Esophagus muscularis mucosa (tissue), 4 donors: ENCODE measurements around the gene TTLL3. TPM values are rescaled to one million over a fixed set of nuclear protein-coding genes. Genes with fewer than 3 reads are reported as not detected.

Experiments used
- DNase-seq: peaks from one replicate; pipeline ENCODE4 v3.0.0-alpha.2; 2017; ENCODE audit errors: extremely low spot score
- H3K27ac ChIP-seq, 4 donors: fragments of 200-600 bp; sonication (generic); replicated peaks in 1 of 4; 1 replicate in 3 of 4; 2 replicates in 1 of 4; pipeline ENCODE4 v1.5.1; 2016 to 2019; ENCODE audit warnings: mild to moderate bottlenecking in 1 of 4
- H3K27me3 ChIP-seq, 4 donors: fragments of 200-600 bp; sonication (generic); one replicate each; pipeline versions ENCODE4 v1.5.1 to v1.6.0; 2016 to 2019
- H3K36me3 ChIP-seq, 4 donors: fragments of 200-600 bp; sonication (generic); one replicate each; pipeline ENCODE4 v1.5.1; 2016 to 2019
- H3K4me1 ChIP-seq, 4 donors: fragments of 200-600 bp; sonication (generic); one replicate each; pipeline ENCODE4 v1.5.1; 2016 to 2019
- H3K4me3 ChIP-seq, 4 donors: fragments of 200-600 bp; sonication (generic); 1 replicate in 2 of 4; 2 replicates in 2 of 4; pipeline ENCODE4 v1.5.1; 2016 to 2019; ENCODE audit warnings: mild to moderate bottlenecking in 4 of 4, moderate library complexity in 1 of 4
- H3K9me3 ChIP-seq, 4 donors: fragments of 200-600 bp; sonication (generic); 1 replicate in 3 of 4; 2 replicates in 1 of 4; pipeline ENCODE4 v1.5.1; 2016 to 2019
- CTCF ChIP-seq, 3 experiments: fragments of 200-600 bp in 2 of 3; fragments of 450-650 bp in 1 of 3; sonication (generic) in 2 of 3; IDR thresholded peaks; one replicate each; pipeline ENCODE4 v1.5.1; 2017 to 2019; ENCODE audit warnings: antibody characterized with exemption in 3 of 3, mild to moderate bottlenecking in 2 of 3, moderate library complexity in 1 of 3
- EP300 ChIP-seq: sonication (generic); formaldehyde crosslinking; IDR thresholded peaks from one replicate; pipeline ENCODE4 v1.6.1; 2017; ENCODE audit warnings: antibody characterized with exemption
- POLR2A ChIP-seq: fragments of 450-650 bp; IDR thresholded peaks from one replicate; pipeline ENCODE4 v1.6.1; 2017; ENCODE audit warnings: antibody characterized with exemption, moderate library complexity, mild to moderate bottlenecking, low read depth
- POLR2AphosphoS5 ChIP-seq, 2 donors: sonication (generic); formaldehyde crosslinking; IDR thresholded peaks; one replicate each; pipeline ENCODE4 v1.6.1; 2017; ENCODE audit warnings: antibody characterized with exemption in 2 of 2
- whole genome bisulfite sequencing: methylation state at CpG from one replicate; pipeline ENCODE4 v1.1.5; 2018; 5-methylcytosine and 5-hydroxymethylcytosine counted together
- intact Hi-C: fragments of 100-400 bp; cut with DNase I; formaldehyde crosslinking; loops from one replicate; pipeline ENCODE4 v1.15.1; 2023
- total RNA-seq, 4 donors: library from RNA; depleted of rRNA; stranded (reverse); fragments of >200 nt; gene quantifications; one replicate each; pipeline versions ENCODE4 v1.1.0 to v1.2.1, GENCODE V29; 2016

Gene TTLL3
- total RNA-seq, 4 donors from 2014 or later: 15.5 to 56.5 (median 25.6) TPM

- H3K27ac ChIP-seq: no peak overlapping the region
- H3K27me3 ChIP-seq: no peaks in the 10 kb centered on the region
- TF ChIP-seq EP300: no peak
- TF ChIP-seq POLR2AphosphoS5 (IDR thresholded peaks at IDR 0.05): no peak
- TF ChIP-seq CTCF (IDR thresholded peaks at IDR 0.05): no peak
- no peak for TF ChIP-seq POLR2A
- H3K4me3 ChIP-seq: no peak overlapping the region
- intact Hi-C loops: no loop called here
- no peak for DNase-seq
- H3K9me3 ChIP-seq: no peaks in the 10 kb centered on the region
- no peaks in the 10 kb centered on the region for H3K36me3 ChIP-seq
- H3K4me1 ChIP-seq: no peaks in the 10 kb centered on the region
- 88% methylated on average over 11 of the region's 12 CpGs for WGBS
Observed at GRCh38 chr3:9876991-9877390, 66.9 kb downstream of the TTLL3 start.

- H3K4me3 ChIP-seq: no peak overlapping the region
- DNase-seq: no peak
- no peak overlapping the region for H3K27ac ChIP-seq
- WGBS: 67% methylated on average over 5 of the region's 5 CpGs
- intact Hi-C loops: no loop called here
- no peaks in the 10 kb centered on the region for H3K27me3 ChIP-seq
- no peaks in the 10 kb centered on the region for H3K36me3 ChIP-seq
- TF ChIP-seq POLR2AphosphoS5 (IDR thresholded peaks at IDR 0.05): no peak
- TF ChIP-seq EP300: no peak
- no peak for TF ChIP-seq POLR2A
- no peak for TF ChIP-seq CTCF (IDR thresholded peaks at IDR 0.05)
- H3K4me1 ChIP-seq: no peaks in the 10 kb centered on the region
- H3K9me3 ChIP-seq: no peaks in the 10 kb centered on the region
Observed at GRCh38 chr3:9878700-9879099, 68.6 kb downstream of the TTLL3 start.

- Histone ChIP-seq H3K36me3 (no peaks in the 10 kb centered on the region), H3K27ac (no peak within 1 kb of the TSS), H3K4me3 (no peak within 1 kb of the TSS), H3K27me3 (no peaks in the 10 kb centered on the region), H3K9me3 (no peaks in the 10 kb centered on the region), H3K4me1 (no peaks in the 10 kb centered on the region)
- intact Hi-C loops: no loop called here
- WGBS: 91% methylated on average over 7 of the region's 7 CpGs
- TF ChIP-seq CTCF (IDR thresholded peaks at IDR 0.05) (no peak), EP300 (no peak), POLR2A (no peak), POLR2AphosphoS5 (IDR thresholded peaks at IDR 0.05) (no peak)
- DNase-seq: no peak
Observed at GRCh38 chr3:9879830-9880549, 69.9 kb downstream of the TTLL3 start, which contains the start of gene CIDEC. Gene CIDEC (minus strand): TSS chr3:9880253. CDS start chr3:9878486, 1,767 bp downstream.

GRCh38 chr3:9881441-9881840 is 71.4 kb downstream of the TTLL3 start:
- no peak overlapping the region for H3K4me3 ChIP-seq
- no peak overlapping the region for H3K27ac ChIP-seq
- H3K4me1 ChIP-seq: no peaks in the 10 kb centered on the region
- TF ChIP-seq POLR2AphosphoS5 (IDR thresholded peaks at IDR 0.05) (no peak), EP300 (no peak), POLR2A (no peak), CTCF (IDR thresholded peaks at IDR 0.05) (no peak)
- WGBS: 100% methylated on average over 1 of the region's 1 CpG
- intact Hi-C loops: no loop called here
- no peak for DNase-seq
- no peaks in the 10 kb centered on the region for H3K27me3 ChIP-seq
- H3K9me3 ChIP-seq: no peaks in the 10 kb centered on the region
- no peaks in the 10 kb centered on the region for H3K36me3 ChIP-seq
